ENCODE data around the gene KRT72.

Gene KRT72

GRCh38 chr12:52587563-52587962 is 13.7 kb downstream of the KRT72 start:
- Histone ChIP-seq H3F3A (ENCODE audit: insufficient read depth) (no peaks in the 10 kb centered on the region), H3K4me2 (ENCODE audit: low read depth, low read length, poor library complexity, severe bottlenecking) (no peak overlapping the region), H3K36me3 (ENCODE audit: low read length) (no peaks in the 10 kb centered on the region), H2AFZ (ENCODE audit: low read depth, low read length, severe bottlenecking) (no peak overlapping the region), H3K9ac (ENCODE audit: low read length) (no peak overlapping the region), H3K4me3 (ENCODE audit: insufficient read depth, low read length, poor library complexity, severe bottlenecking) (no peak overlapping the region), H3K9me3 (ENCODE audit: insufficient read depth, low read length) (no peaks in the 10 kb centered on the region), H3K27me3 (ENCODE audit: low read length) (no peaks in the 10 kb centered on the region), H4K20me1 (ENCODE audit: low read depth, low read length) (no peaks in the 10 kb centered on the region), H3K27ac (ENCODE audit: low read depth, low read length) (no peak overlapping the region), H3K9me2 (replicated peaks; ENCODE audit: insufficient read depth, low read length) (no peaks in the 10 kb centered on the region), H3K79me2 (ENCODE audit: insufficient read depth, low read length) (no peaks in the 10 kb centered on the region)
- TF ChIP-seq EZH2phosphoT487 (conservative IDR thresholded peaks at IDR 0.05; ENCODE audit: low read length) (no peak), CTCF (IDR thresholded peaks at IDR 0.05; ENCODE audit: insufficient read depth, low read length, poor library complexity, severe bottlenecking) (no peak)

GRCh38 chr12:52585946-52586345 is 15.3 kb downstream of the KRT72 start:
- Histone ChIP-seq H3K27me3 (ENCODE audit: low read length) (no peaks in the 10 kb centered on the region), H3K4me3 (ENCODE audit: insufficient read depth, low read length, poor library complexity, severe bottlenecking) (no peak overlapping the region), H4K20me1 (ENCODE audit: low read depth, low read length) (no peaks in the 10 kb centered on the region), H3K9me2 (replicated peaks; ENCODE audit: insufficient read depth, low read length) (no peaks in the 10 kb centered on the region), H3K79me2 (ENCODE audit: insufficient read depth, low read length) (no peaks in the 10 kb centered on the region), H3K27ac (ENCODE audit: low read depth, low read length) (no peak overlapping the region), H3K4me2 (ENCODE audit: low read depth, low read length, poor library complexity, severe bottlenecking) (no peak overlapping the region), H3K9ac (ENCODE audit: low read length) (no peak overlapping the region), H3K36me3 (ENCODE audit: low read length) (no peaks in the 10 kb centered on the region), H3F3A (ENCODE audit: insufficient read depth) (no peaks in the 10 kb centered on the region), H3K9me3 (ENCODE audit: insufficient read depth, low read length) (no peaks in the 10 kb centered on the region), H2AFZ (ENCODE audit: low read depth, low read length, severe bottlenecking) (no peak overlapping the region)
- TF ChIP-seq EZH2phosphoT487 (conservative IDR thresholded peaks at IDR 0.05; ENCODE audit: low read length) (no peak), CTCF (IDR thresholded peaks at IDR 0.05; ENCODE audit: insufficient read depth, low read length, poor library complexity, severe bottlenecking) (no peak)

GRCh38 chr12:52585066-52585465 is 16.2 kb downstream of the KRT72 start:
- H3F3A ChIP-seq (ENCODE audit: insufficient read depth) = no peaks in the 10 kb centered on the region
- no peaks in the 10 kb centered on the region for H4K20me1 ChIP-seq (ENCODE audit: low read depth, low read length)
- H3K27ac ChIP-seq (ENCODE audit: low read depth, low read length) = no peak overlapping the region
- H3K27me3 ChIP-seq (ENCODE audit: low read length) = no peaks in the 10 kb centered on the region
- no peaks in the 10 kb centered on the region for H3K36me3 ChIP-seq (ENCODE audit: low read length)
- no peak overlapping the region for H2AFZ ChIP-seq (ENCODE audit: low read depth, low read length, severe bottlenecking)
- no peaks in the 10 kb centered on the region for H3K79me2 ChIP-seq (ENCODE audit: insufficient read depth, low read length)
- no peak overlapping the region for H3K4me2 ChIP-seq (ENCODE audit: low read depth, low read length, poor library complexity, severe bottlenecking)
- no peaks in the 10 kb centered on the region for H3K9me3 ChIP-seq (ENCODE audit: insufficient read depth, low read length)
- H3K9me2 ChIP-seq (replicated peaks; ENCODE audit: insufficient read depth, low read length) = no peaks in the 10 kb centered on the region
- H3K9ac ChIP-seq (ENCODE audit: low read length) = no peak overlapping the region
- no peak for TF ChIP-seq CTCF (IDR thresholded peaks at IDR 0.05; ENCODE audit: insufficient read depth, low read length, poor library complexity, severe bottlenecking)
- TF ChIP-seq EZH2phosphoT487 (conservative IDR thresholded peaks at IDR 0.05; ENCODE audit: low read length) = no peak
- no peak overlapping the region for H3K4me3 ChIP-seq (ENCODE audit: insufficient read depth, low read length, poor library complexity, severe bottlenecking)
